ENCODE results near the gene TNKS1BP1. TPM values are rescaled to one million over a fixed set of nuclear protein-coding genes. Genes with fewer than 3 reads are reported as not detected.

Gene TNKS1BP1
- total RNA-seq, 1 experiment from 2014 or later = 198 TPM

GRCh38 chr11:57336111-57336666, 11.4 kb upstream of the TNKS1BP1 start:
- BruUV-seq (replicated peaks) = TSS peak; percentile 75
- ChIA-PET CTCF (interaction anchor here (0.6 to 3.2 kb wide), 5 partner anchors 10 to 1253 kb away, joined by 3 to 9 read pairs (median 3); no protein-coding TSS in a partner anchor), POLR2A (interaction anchor here (1.1 to 4.4 kb wide), 3 partner anchors 12 to 376 kb away, joined by 3 to 89 read pairs (median 5); partner anchors contain the start of genes MED19, TMX2 and TNKS1BP1)
- peaks cover 20% of the 10 kb centered on the region for H3K4me1 Mint-ChIP-seq (ENCODE audit: insufficient read depth, unreplicated experiment)
- no peaks in the 10 kb centered on the region for H3K27me3 Mint-ChIP-seq (ENCODE audit: insufficient read depth, unreplicated experiment)
- TF ChIP-seq, protein P1, sequence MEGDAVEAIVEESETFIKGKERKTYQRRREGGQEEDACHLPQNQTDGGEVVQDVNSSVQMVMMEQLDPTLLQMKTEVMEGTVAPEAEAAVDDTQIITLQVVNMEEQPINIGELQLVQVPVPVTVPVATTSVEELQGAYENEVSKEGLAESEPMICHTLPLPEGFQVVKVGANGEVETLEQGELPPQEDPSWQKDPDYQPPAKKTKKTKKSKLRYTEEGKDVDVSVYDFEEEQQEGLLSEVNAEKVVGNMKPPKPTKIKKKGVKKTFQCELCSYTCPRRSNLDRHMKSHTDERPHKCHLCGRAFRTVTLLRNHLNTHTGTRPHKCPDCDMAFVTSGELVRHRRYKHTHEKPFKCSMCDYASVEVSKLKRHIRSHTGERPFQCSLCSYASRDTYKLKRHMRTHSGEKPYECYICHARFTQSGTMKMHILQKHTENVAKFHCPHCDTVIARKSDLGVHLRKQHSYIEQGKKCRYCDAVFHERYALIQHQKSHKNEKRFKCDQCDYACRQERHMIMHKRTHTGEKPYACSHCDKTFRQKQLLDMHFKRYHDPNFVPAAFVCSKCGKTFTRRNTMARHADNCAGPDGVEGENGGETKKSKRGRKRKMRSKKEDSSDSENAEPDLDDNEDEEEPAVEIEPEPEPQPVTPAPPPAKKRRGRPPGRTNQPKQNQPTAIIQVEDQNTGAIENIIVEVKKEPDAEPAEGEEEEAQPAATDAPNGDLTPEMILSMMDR (IDR thresholded peaks at IDR 0.05; ENCODE audit: unreplicated experiment) = no peak
- peaks cover 30% of the 10 kb centered on the region for H3K36me3 Mint-ChIP-seq (ENCODE audit: insufficient read depth, unreplicated experiment)
- H3K9me3 Mint-ChIP-seq (ENCODE audit: unreplicated experiment) = no peaks in the 10 kb centered on the region
- peak overlapping the region; percentile 95 for H3K27ac Mint-ChIP-seq (ENCODE audit: low read depth, unreplicated experiment)
- no peak for DNase-seq (ENCODE audit: unreplicated experiment)
- intact Hi-C loops (cut with micrococcal nuclease) = no loop called here
- peak overlapping the region; percentile 82 for H3K4me3 Mint-ChIP-seq (ENCODE audit: unreplicated experiment)

- TF ChIP-seq, protein P1 (IDR thresholded peaks at IDR 0.05; ENCODE audit: unreplicated experiment) = no peak
- intact Hi-C loops (cut with micrococcal nuclease) = no loop called here
- H3K4me3 Mint-ChIP-seq (ENCODE audit: unreplicated experiment) = peak within 1 kb of the TSS; percentile 82
- H3K27me3 Mint-ChIP-seq (ENCODE audit: insufficient read depth, unreplicated experiment) = no peaks in the 10 kb centered on the region
- H3K4me1 Mint-ChIP-seq (ENCODE audit: insufficient read depth, unreplicated experiment) = peaks cover 20% of the 10 kb centered on the region
- peak within 1 kb of the TSS; percentile 95 for H3K27ac Mint-ChIP-seq (ENCODE audit: low read depth, unreplicated experiment)
- ChIA-PET POLR2A (interaction anchor here (0.9 to 4.4 kb wide), 8 partner anchors 12 to 331 kb away, joined by 3 to 89 read pairs (median 4); partner anchors contain the start of gene TNKS1BP1), CTCF (interaction anchor here (0.6 to 1.1 kb wide), 8 partner anchors 9 to 304 kb away, joined by 3 to 4 read pairs (median 3); no protein-coding TSS in a partner anchor)
- peaks cover 37% of the 10 kb centered on the region for H3K36me3 Mint-ChIP-seq (ENCODE audit: insufficient read depth, unreplicated experiment)
- H3K9me3 Mint-ChIP-seq (ENCODE audit: unreplicated experiment) = no peaks in the 10 kb centered on the region
- no TSS peak for BruUV-seq (replicated peaks)
- DNase-seq (ENCODE audit: unreplicated experiment) = peak; percentile 83
Observed at GRCh38 chr11:57335343-57336110, 10.8 kb upstream of the TNKS1BP1 start, which contains the start of gene SSRP1. SSRP1 (minus strand) TSS chr11:57335892; CDS start chr11:57335121, 771 bp downstream.

DNA sequence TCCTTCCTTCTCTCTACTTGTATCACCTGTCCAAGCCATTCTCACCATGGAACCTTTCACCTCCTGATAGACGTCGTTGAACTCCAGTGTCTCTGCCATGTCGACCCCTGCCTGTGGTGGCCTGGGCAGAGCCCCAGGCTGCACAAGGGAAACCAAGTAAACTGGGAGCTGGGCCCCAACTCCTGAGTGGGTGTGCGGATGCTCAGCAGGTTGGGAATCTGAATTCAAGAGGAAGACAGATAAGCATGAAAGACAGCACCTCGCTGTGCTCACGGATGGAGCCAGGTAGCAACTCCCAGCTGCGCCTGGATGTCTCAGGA, 10.2 kb upstream of the TNKS1BP1 start:
- no peaks in the 10 kb centered on the region for H3K9me3 Mint-ChIP-seq (ENCODE audit: unreplicated experiment)
- ChIA-PET POLR2A (interaction anchor here (0.9 to 4.4 kb wide), 8 partner anchors 11 to 332 kb away, joined by 3 to 89 read pairs (median 4); partner anchors contain the start of gene TNKS1BP1), CTCF (interaction anchor here (0.6 to 1.1 kb wide), 9 partner anchors 8 to 305 kb away, joined by 3 to 5 read pairs (median 3); no protein-coding TSS in a partner anchor)
- peaks cover 42% of the 10 kb centered on the region for H3K36me3 Mint-ChIP-seq (ENCODE audit: insufficient read depth, unreplicated experiment)
- peaks cover 20% of the 10 kb centered on the region for H3K4me1 Mint-ChIP-seq (ENCODE audit: insufficient read depth, unreplicated experiment)
- DNase-seq (ENCODE audit: unreplicated experiment) = no peak
- peak overlapping the region; percentile 95 for H3K27ac Mint-ChIP-seq (ENCODE audit: low read depth, unreplicated experiment)
- TF ChIP-seq, protein P1 (IDR thresholded peaks at IDR 0.05; ENCODE audit: unreplicated experiment) = no peak
- intact Hi-C loops (cut with micrococcal nuclease) = no loop called here
- no TSS peak for BruUV-seq (replicated peaks)
- H3K4me3 Mint-ChIP-seq (ENCODE audit: unreplicated experiment) = peak overlapping the region; percentile 82
- H3K27me3 Mint-ChIP-seq (ENCODE audit: insufficient read depth, unreplicated experiment) = no peaks in the 10 kb centered on the region

Data from MCF 10A (cell line).